CD8-positive, alpha-beta memory T cell (primary cell): ENCODE results near the gene CARD8. TPM values are rescaled to one million over a fixed set of nuclear protein-coding genes. Genes with fewer than 3 reads are reported as not detected.

ENCODE experiments used
- CTCF ChIA-PET: fragments of 350-600 bp; sonication (Branson Sonifier 250); formaldehyde crosslinking; loops from one replicate; lab custom pipeline; 2021; ENCODE audit warnings: antibody characterized with exemption; lab: Charles Lee
- POLR2A ChIA-PET: fragments of 350-600 bp; sonication (Branson Sonifier 250); formaldehyde crosslinking; loops from one replicate; lab custom pipeline; 2021; ENCODE audit warnings: antibody characterized with exemption; lab: Charles Lee
- DNase-seq, 5 donors: peaks; one replicate each; pipeline versions ENCODE4 v3.0.0 to v3.0.0-alpha.2; 2020 to 2022; ENCODE audit warnings: mixed read lengths in 1 of 5
- H3K27ac ChIP-seq: one replicate; pipeline ENCODE4 v1.7.0; 2013; ENCODE audit warnings: low read depth, mild to moderate bottlenecking, low read length, moderate library complexity
- H3K27me3 ChIP-seq: 2 replicates; pipeline ENCODE4 v1.7.0; 2013; ENCODE audit warnings: low read length, mild to moderate bottlenecking; ENCODE audit not compliant: insufficient read depth, poor library complexity, severe bottlenecking
- H3K36me3 ChIP-seq: 2 replicates; pipeline ENCODE4 v1.7.0; 2013; ENCODE audit warnings: mild to moderate bottlenecking, low read length, moderate library complexity; ENCODE audit not compliant: insufficient read depth
- H3K4me1 ChIP-seq: 2 replicates; pipeline ENCODE4 v1.7.0; 2013; ENCODE audit warnings: mild to moderate bottlenecking, low read length, moderate library complexity; ENCODE audit not compliant: insufficient read depth
- H3K4me3 ChIP-seq: 2 replicates; pipeline ENCODE4 v1.7.0; 2013; ENCODE audit warnings: mild to moderate bottlenecking, low read length
- H3K9me3 ChIP-seq: 2 replicates; pipeline ENCODE4 v1.7.0; 2013; ENCODE audit warnings: mild to moderate bottlenecking, low read length
- H3K27ac Mint-ChIP-seq, 8 donors: one replicate each; pipeline ENCODE4 v1.8.0; 2020 to 2021; ENCODE audit warnings: mixed read lengths in 8 of 8, mild to moderate bottlenecking in 6 of 8, inconsistent platforms in 3 of 8, moderate library complexity in 3 of 8
- H3K27me3 Mint-ChIP-seq, 2 donors: one replicate each; pipeline ENCODE4 v1.8.0; 2020 to 2021; ENCODE audit warnings: mixed read lengths in 2 of 2, mild to moderate bottlenecking in 1 of 2, moderate library complexity in 1 of 2
- H3K36me3 Mint-ChIP-seq, 3 donors: one replicate each; pipeline ENCODE4 v1.8.0; 2020 to 2021; ENCODE audit warnings: mixed read lengths in 3 of 3, inconsistent platforms in 1 of 3, mild to moderate bottlenecking in 1 of 3
- H3K4me1 Mint-ChIP-seq, 3 donors: one replicate each; pipeline ENCODE4 v1.8.0; 2020 to 2021; ENCODE audit warnings: mixed read lengths in 3 of 3, inconsistent platforms in 1 of 3, mild to moderate bottlenecking in 1 of 3
- H3K4me3 Mint-ChIP-seq, 7 donors: one replicate each; pipeline ENCODE4 v1.8.0; 2020 to 2021; ENCODE audit warnings: mixed read lengths in 7 of 7, mild to moderate bottlenecking in 6 of 7, moderate library complexity in 4 of 7, inconsistent platforms in 2 of 7
- H3K9me3 Mint-ChIP-seq, 5 donors: one replicate each; pipeline ENCODE4 v1.8.0; 2020 to 2022; ENCODE audit warnings: mixed read lengths in 5 of 5, mild to moderate bottlenecking in 3 of 5, moderate library complexity in 2 of 5, inconsistent platforms in 1 of 5
- polyA plus RNA-seq: library from polyadenylated mRNA; unstranded; fragments of 300-500 nt; fragmentation: Illumina TruSeq; gene quantifications from one replicate; pipeline ENCODE4 v1.2.3, GENCODE V29; 2021
- total RNA-seq, 2 experiments: library from RNA; stranded (reverse); gene quantifications; one replicate each; pipeline ENCODE4 v1.2.3, GENCODE V29; 2021

The CARD8 gene
- total and polyA plus RNA-seq, 3 experiments from 2014 or later, result 95.8 to 132 (median 132) TPM

- Histone ChIP-seq H3K9me3 (no peaks in the 10 kb centered on the region), H3K36me3 (peaks cover 10% of the 10 kb centered on the region), H3K27ac (no peak overlapping the region), H3K4me1 (peaks cover 22% of the 10 kb centered on the region), H3K4me3 (no peak overlapping the region), H3K27me3 (no peaks in the 10 kb centered on the region)
- Mint-ChIP-seq H3K27me3 (peaks cover 0 to 2% of the 10 kb centered on the region in 2 donors), H3K36me3 (peaks cover 0 to 28% (median 7%) of the 10 kb centered on the region in 3 donors), H3K4me1 (peaks cover 29 to 41% (median 34%) of the 10 kb centered on the region in 3 donors), H3K4me3 (peak overlapping the region in 1 of 7 donors; percentile 31), H3K9me3 (no peaks in the 10 kb centered on the region), H3K27ac (peak overlapping the region in 7 of 8 donors; percentile 42 to 76 (median 61))
- POLR2A ChIA-PET, result no interaction called here
- CTCF ChIA-PET, result no interaction called here
- DNase-seq, result no peak
Measured at GRCh38 chr19:48206397-48207093, 49.2 kb downstream of the CARD8 start.

GRCh38 chr19:48203794-48204628, 51.7 kb downstream of the CARD8 start:
- ChIA-PET CTCF (interaction anchor here (0.7 to 4.0 kb wide), 16 partner anchors 8 to 160 kb away, joined by 3 to 18 read pairs (median 4); partner anchors contain the start of genes CARD8, SYNGR4 and TMEM143), POLR2A (interaction anchor here (0.6 to 2.3 kb wide), 12 partner anchors 11 to 1646 kb away, joined by 3 to 8 read pairs (median 4); partner anchors contain the start of gene CARD8)
- H3K27me3 ChIP-seq, result no peaks in the 10 kb centered on the region
- H3K4me1 ChIP-seq, result peaks cover 22% of the 10 kb centered on the region
- DNase-seq, result peak; percentile 83 to 92 (median 85)
- H3K36me3 Mint-ChIP-seq, result peaks cover 0 to 8% (median 6%) of the 10 kb centered on the region in 3 donors
- peak overlapping the region; percentile 78 for H3K27ac ChIP-seq
- H3K4me1 Mint-ChIP-seq, result peaks cover 19 to 29% (median 26%) of the 10 kb centered on the region in 3 donors
- no peaks in the 10 kb centered on the region for H3K36me3 ChIP-seq
- H3K4me3 ChIP-seq, result peak overlapping the region; percentile 98
- peaks cover 0 to 2% of the 10 kb centered on the region in 2 donors for H3K27me3 Mint-ChIP-seq
- H3K9me3 Mint-ChIP-seq, result no peaks in the 10 kb centered on the region
- H3K9me3 ChIP-seq, result no peaks in the 10 kb centered on the region
- no peak overlapping the region for H3K4me3 Mint-ChIP-seq
- H3K27ac Mint-ChIP-seq, result no peak overlapping the region

DNA sequence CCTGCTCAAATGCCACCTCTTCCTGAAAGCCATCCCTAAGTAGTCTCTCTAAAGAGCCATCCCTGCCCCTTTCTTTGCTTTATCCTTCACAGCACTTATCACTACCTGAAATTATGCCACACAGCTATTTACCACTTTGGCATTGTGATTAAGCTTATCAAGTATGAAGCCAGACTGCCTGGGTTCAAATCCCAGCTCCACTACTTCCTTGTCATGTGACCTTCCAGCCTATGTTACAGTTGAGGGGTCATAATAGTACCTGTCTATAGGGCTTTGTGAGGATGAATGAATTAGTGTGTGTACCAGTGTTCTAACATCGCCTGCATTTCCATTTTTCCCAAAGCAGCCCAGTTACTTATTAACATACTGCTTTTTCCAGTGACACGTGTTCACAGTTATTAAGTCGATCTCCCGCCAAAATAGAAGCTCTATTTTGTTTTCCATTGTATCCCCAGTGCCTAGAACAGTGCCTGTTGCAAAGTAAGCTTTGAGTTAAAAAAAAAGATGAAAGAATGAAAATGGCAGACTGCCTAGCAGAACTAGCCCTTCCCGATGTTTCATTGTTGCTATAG, 52.4 kb downstream of the CARD8 start:
- no peaks in the 10 kb centered on the region for H3K9me3 Mint-ChIP-seq
- peaks cover 22% of the 10 kb centered on the region for H3K4me1 ChIP-seq
- no peaks in the 10 kb centered on the region for H3K36me3 ChIP-seq
- peaks cover 0 to 2% of the 10 kb centered on the region in 2 donors for H3K27me3 Mint-ChIP-seq
- ChIA-PET POLR2A (interaction anchor here (0.7 to 2.3 kb wide), 12 partner anchors 11 to 278 kb away, joined by 3 to 8 read pairs (median 4); partner anchors contain the start of gene CARD8), CTCF (interaction anchor here (0.7 to 4.0 kb wide), 15 partner anchors 9 to 161 kb away, joined by 3 to 18 read pairs (median 4); partner anchors contain the start of genes SYNGR4 and TMEM143)
- H3K27me3 ChIP-seq, result no peaks in the 10 kb centered on the region
- peaks cover 0 to 6% (median 5%) of the 10 kb centered on the region in 3 donors for H3K36me3 Mint-ChIP-seq
- no peak overlapping the region for H3K27ac Mint-ChIP-seq
- peak overlapping the region; percentile 98 for H3K4me3 ChIP-seq
- no peak for DNase-seq
- H3K27ac ChIP-seq, result peak overlapping the region; percentile 78
- peaks cover 17 to 26% (median 24%) of the 10 kb centered on the region in 3 donors for H3K4me1 Mint-ChIP-seq
- no peaks in the 10 kb centered on the region for H3K9me3 ChIP-seq
- no peak overlapping the region for H3K4me3 Mint-ChIP-seq

DNA sequence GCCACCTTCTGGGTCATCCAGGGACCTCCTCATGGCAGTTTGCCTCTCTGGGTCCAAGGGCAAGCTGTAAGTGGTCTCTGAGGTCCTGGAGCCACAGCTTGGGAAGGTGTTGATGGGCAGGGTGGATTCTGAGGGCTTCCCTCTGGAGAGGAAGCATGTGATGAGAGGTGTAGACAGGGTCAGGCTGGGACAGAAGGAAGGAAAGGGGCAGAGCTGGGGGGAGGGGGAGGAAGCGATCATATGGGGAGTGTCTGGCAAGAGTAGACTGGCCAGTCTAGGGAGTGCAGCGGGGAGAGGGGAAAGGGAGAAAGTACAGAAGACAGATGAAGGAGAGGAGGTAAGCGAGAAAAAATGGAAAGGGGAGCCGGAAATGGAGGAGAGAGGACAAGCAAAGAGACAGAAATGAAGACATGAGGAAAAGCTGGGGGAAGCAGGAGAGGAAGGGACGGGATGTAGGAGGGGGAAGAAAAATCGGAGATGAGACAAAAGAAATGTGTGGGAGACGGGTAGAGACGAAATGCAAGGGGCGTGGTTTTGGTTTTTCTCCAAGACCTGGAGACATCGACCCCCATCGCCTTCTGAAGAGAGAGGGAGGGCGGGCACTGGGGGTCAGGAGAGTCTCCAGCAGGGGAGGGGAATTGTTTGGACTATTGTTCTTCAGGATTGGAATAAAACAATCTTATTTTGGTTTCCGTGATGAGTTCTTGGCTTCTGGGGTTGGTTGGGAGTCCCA, 58.6 kb downstream of the CARD8 start:
- H3K27me3 Mint-ChIP-seq, result peaks cover 0 to 3% of the 10 kb centered on the region in 2 donors
- no peak for DNase-seq
- H3K4me1 ChIP-seq, result no peaks in the 10 kb centered on the region
- peaks cover 8 to 18% (median 15%) of the 10 kb centered on the region in 3 donors for H3K4me1 Mint-ChIP-seq
- H3K4me3 ChIP-seq, result no peak overlapping the region
- no peak overlapping the region for H3K27ac ChIP-seq
- ChIA-PET CTCF (no interaction called here), POLR2A (no interaction called here)
- peaks cover 0 to 4% (median 3%) of the 10 kb centered on the region in 3 donors for H3K36me3 Mint-ChIP-seq
- no peaks in the 10 kb centered on the region for H3K9me3 ChIP-seq
- H3K27ac Mint-ChIP-seq, result peak overlapping the region in 1 of 8 donors; percentile 37
- no peaks in the 10 kb centered on the region for H3K9me3 Mint-ChIP-seq
- no peaks in the 10 kb centered on the region for H3K27me3 ChIP-seq
- no peak overlapping the region for H3K4me3 Mint-ChIP-seq
- H3K36me3 ChIP-seq, result peaks cover 3% of the 10 kb centered on the region

- H3K9me3 Mint-ChIP-seq, result no peaks in the 10 kb centered on the region
- H3K27ac ChIP-seq, result no peak overlapping the region
- peaks cover 4 to 18% (median 11%) of the 10 kb centered on the region in 3 donors for H3K4me1 Mint-ChIP-seq
- no peaks in the 10 kb centered on the region for H3K27me3 ChIP-seq
- peaks cover 0 to 8% (median 3%) of the 10 kb centered on the region in 3 donors for H3K36me3 Mint-ChIP-seq
- H3K4me3 ChIP-seq, result no peak overlapping the region
- no peak for DNase-seq
- no peaks in the 10 kb centered on the region for H3K4me1 ChIP-seq
- ChIA-PET POLR2A (no interaction called here), CTCF (no interaction called here)
- peaks cover 3% of the 10 kb centered on the region for H3K36me3 ChIP-seq
- no peak overlapping the region for H3K4me3 Mint-ChIP-seq
- peaks cover 0 to 3% of the 10 kb centered on the region in 2 donors for H3K27me3 Mint-ChIP-seq
- H3K27ac Mint-ChIP-seq, result no peak overlapping the region
- no peaks in the 10 kb centered on the region for H3K9me3 ChIP-seq
Measured at GRCh38 chr19:48196321-48196763, 59.4 kb downstream of the CARD8 start.

GRCh38 chr19:48194844-48195830, 60.6 kb downstream of the CARD8 start:
- no peak overlapping the region for H3K4me3 ChIP-seq
- H3K4me3 Mint-ChIP-seq, result no peak overlapping the region
- H3K27me3 ChIP-seq, result no peaks in the 10 kb centered on the region
- POLR2A ChIA-PET, result no interaction called here
- CTCF ChIA-PET, result interaction anchor here (0.6 to 1.7 kb wide), 3 partner anchors 9 to 355 kb away, joined by 3 to 13 read pairs (median 3); no protein-coding TSS in a partner anchor
- peaks cover 0 to 3% of the 10 kb centered on the region in 2 donors for H3K27me3 Mint-ChIP-seq
- H3K4me1 ChIP-seq, result no peaks in the 10 kb centered on the region
- peak in 1 of 5 donors; percentile 24 for DNase-seq
- no peaks in the 10 kb centered on the region for H3K9me3 Mint-ChIP-seq
- no peak overlapping the region for H3K27ac Mint-ChIP-seq
- peaks cover 4 to 26% (median 15%) of the 10 kb centered on the region in 3 donors for H3K4me1 Mint-ChIP-seq
- no peaks in the 10 kb centered on the region for H3K9me3 ChIP-seq
- no peak overlapping the region for H3K27ac ChIP-seq
- peaks cover 0 to 11% (median 3%) of the 10 kb centered on the region in 3 donors for H3K36me3 Mint-ChIP-seq
- peaks cover 3% of the 10 kb centered on the region for H3K36me3 ChIP-seq
